ENCODE measurements around the gene IQGAP3.

The IQGAP3 gene

DNA sequence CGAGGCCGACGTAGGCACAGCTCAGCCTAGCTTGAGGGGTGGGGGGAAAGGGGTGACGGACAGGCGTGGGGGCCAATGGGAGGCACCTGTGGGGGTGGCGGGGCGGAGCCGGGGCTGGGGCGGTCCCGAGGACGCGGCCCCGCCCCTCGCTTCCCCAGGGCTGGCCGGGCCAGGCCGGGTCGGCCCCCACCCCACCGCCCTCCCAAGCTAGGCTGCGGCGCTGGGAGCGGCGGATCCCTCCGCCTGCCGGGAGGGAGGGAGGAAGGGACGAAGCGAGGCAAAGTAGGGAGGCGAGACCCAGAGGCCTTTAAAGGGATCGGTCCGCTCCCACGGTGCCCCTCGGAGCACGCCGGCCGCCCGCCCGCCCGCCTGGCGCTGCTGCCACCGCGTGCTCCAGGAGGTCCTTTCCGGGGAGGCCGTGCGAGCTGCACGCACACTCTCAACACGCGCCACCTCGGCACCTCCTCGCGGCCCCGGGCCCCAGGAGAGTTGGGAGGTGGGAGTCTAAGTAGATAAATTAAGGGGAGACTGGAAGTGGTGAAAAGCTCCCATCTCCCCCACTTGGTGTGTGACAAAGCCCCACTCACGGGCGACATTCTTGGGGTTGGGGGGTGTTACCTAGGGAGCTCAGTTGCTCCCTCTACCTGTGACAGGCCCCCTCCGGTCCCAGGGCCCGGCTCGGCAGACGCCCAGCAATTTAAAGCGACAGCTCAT lies 71.4 kb downstream of the IQGAP3 start:
- H3K4me3 ChIP-seq (replicated peaks; ENCODE audit: low read depth, low read length): peak overlapping the region; percentile 99
- DNase-seq (ENCODE audit: low read depth): peak; percentile 97
- peak; percentile 33 for TF ChIP-seq CTCF (IDR thresholded peaks at IDR 0.05; ENCODE audit: low read length, missing control alignments)

GRCh38 chr1:156500543-156500792 lies 71.9 kb downstream of the IQGAP3 start, which contains the start of gene MEF2D:
TSS of gene MEF2D (minus strand) at chr1:156500775. CDS start at chr1:156483292, 17,483 bp downstream.
- peak within 1 kb of the TSS; percentile 99 for H3K4me3 ChIP-seq (replicated peaks; ENCODE audit: low read depth, low read length)
- DNase-seq (ENCODE audit: low read depth): no peak
- no peak for TF ChIP-seq CTCF (IDR thresholded peaks at IDR 0.05; ENCODE audit: low read length, missing control alignments)

- DNase-seq (ENCODE audit: low read depth): no peak
- H3K4me3 ChIP-seq (replicated peaks; ENCODE audit: low read depth, low read length): peak overlapping the region; percentile 99
- no peak for TF ChIP-seq CTCF (IDR thresholded peaks at IDR 0.05; ENCODE audit: low read length, missing control alignments)
Observed at GRCh38 chr1:156499842-156500542, 72.4 kb downstream of the IQGAP3 start.

DNA sequence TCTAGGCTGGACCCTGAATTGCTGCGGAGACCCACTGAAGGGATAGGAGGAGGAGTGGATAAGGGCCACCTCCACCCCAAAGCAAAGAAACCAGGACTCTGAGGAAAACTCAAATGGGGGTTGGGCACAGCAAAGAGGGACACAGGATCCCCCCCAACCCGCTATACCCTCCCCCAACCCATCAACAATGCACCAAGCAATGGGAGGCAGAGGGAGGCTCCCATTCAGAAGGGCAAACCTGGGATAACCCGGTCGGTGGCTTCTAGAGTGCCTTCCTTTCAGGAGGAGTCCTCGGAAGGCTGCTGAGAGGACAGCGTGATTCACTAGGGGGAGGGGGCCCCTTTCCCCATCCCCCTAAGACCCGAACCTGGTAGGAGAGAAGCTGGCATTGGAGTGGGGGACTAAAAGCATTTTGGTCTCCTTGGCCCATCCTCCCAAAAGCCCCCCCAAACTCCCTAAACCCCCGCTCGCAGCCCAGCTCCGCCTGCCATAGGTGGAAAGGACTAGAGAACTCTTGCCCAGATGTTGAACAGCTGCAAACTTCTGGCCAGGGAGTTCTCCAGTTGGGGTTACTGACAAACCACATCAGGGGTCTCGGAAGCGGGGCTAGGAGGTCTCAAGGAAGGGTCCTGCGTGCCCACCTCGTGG lies 73.0 kb downstream of the IQGAP3 start:
- no peak for TF ChIP-seq CTCF (IDR thresholded peaks at IDR 0.05; ENCODE audit: low read length, missing control alignments)
- no peak for DNase-seq (ENCODE audit: low read depth)
- H3K4me3 ChIP-seq (replicated peaks; ENCODE audit: low read depth, low read length): peak overlapping the region; percentile 99

- H3K4me3 ChIP-seq (replicated peaks; ENCODE audit: low read depth, low read length): peak overlapping the region; percentile 99
- no peak for TF ChIP-seq CTCF (IDR thresholded peaks at IDR 0.05; ENCODE audit: low read length, missing control alignments)
- DNase-seq (ENCODE audit: low read depth): peak; percentile 61
Observed at GRCh38 chr1:156498432-156499193, 73.8 kb downstream of the IQGAP3 start.

GRCh38 chr1:156497743-156498431 lies 74.5 kb downstream of the IQGAP3 start:
- TF ChIP-seq CTCF (IDR thresholded peaks at IDR 0.05; ENCODE audit: low read length, missing control alignments): no peak
- peak overlapping the region; percentile 99 for H3K4me3 ChIP-seq (replicated peaks; ENCODE audit: low read depth, low read length)
- DNase-seq (ENCODE audit: low read depth): no peak
